ENCODE data around the gene TSSK3.

The TSSK3 gene, protein sequence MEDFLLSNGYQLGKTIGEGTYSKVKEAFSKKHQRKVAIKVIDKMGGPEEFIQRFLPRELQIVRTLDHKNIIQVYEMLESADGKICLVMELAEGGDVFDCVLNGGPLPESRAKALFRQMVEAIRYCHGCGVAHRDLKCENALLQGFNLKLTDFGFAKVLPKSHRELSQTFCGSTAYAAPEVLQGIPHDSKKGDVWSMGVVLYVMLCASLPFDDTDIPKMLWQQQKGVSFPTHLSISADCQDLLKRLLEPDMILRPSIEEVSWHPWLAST

DNA sequence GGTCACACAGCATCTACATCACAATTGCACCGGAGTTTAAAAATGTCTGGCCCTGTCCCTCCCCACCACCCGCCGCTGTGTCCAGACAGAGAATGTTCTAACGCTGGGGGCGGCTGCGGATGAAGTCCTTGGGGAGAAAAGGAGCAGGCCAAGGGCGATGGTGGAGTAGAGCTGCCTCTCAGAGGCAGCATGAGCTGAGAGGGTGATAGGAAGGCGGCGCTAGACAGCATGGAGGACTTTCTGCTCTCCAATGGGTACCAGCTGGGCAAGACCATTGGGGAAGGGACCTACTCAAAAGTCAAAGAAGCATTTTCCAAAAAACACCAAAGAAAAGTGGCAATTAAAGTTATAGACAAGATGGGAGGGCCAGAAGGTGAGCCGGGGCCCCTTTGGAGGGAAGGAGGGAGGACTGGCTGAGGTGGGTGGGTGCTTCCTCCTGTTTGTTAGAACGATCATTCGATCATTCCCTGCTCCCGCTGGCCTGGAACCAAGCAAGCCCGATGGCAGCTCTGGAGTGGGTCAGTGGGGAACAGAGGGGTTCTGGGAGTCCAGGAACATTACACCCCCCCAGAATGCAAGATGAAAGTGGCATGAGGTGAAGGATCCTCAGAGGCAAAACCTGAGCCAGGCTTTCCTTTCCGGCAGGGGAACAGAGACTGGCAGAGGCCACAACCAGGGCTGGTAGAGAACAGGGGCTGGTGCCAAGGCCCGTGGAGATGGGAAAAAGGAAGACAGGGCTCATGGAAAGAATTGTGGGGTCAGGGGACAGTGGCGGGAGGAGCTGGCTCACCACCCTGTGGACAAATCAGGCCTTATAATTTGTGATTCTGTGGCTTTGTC, at the start of gene TSSK3, which contains the start of gene FAM229A:
TSSK3 (plus strand) TSS at position 66 of the 840 bp plus-strand sequence; CDS start at position 229, 163 bp downstream.
FAM229A (minus strand) TSS at position 12 of the 840 bp plus-strand sequence. CDS start 394 bp downstream, outside the sequence.
- no peak for DNase-seq

DNA sequence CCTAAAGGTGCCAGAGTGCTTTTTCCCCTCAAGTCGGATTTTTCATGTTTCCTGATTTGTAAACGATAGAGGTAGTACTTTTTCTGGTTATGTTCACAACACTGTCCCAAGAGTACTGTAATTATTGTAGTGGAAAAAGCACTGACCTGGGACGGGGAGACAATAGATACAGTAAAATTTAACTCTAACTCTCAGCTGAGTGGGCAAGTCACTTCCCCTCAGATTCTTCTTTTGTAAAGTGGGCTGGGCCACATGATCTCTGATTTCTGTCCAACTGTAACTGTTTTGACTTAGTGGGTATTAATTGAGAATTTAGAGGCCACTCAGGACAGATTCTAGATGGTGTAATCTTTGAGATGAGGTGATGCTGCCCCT, 45.4 kb upstream of the TSSK3 start:
- no peak for DNase-seq

DNA sequence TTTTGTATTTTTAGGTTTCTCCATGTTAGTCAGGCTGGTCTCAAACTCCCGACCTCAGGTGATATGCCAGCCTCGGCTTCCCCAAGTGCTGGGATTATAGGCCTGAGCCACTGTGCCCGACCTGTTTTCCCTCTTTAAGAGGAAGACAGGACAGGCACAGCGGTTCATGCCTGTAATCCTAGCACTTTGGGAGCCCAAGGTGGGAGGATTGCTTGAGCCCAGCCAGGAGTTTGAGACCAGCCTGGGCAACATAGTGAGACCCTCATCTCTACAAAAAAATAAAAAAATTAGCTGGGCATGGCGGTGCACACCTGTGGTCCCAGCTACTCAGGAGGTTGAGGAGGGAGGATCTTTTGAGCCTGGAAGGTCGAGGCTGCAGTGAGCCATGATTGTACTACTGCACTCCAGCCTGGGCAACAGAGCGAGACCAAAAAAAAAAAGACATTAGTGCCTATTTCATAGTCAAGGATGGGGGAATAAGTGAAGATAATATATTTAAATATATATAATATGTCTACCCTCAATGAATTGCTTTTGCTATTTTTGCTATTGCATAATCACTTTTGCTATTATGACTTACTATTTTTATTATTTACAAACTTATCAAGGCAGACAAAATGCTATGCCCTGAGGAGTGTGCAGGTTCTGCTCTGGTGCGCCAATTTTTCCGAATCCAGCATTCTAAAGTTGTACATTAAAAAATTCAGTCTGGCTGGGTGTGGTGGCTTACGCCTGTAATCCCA, 44.0 kb upstream of the TSSK3 start:
- DNase-seq, result no peak

DNA sequence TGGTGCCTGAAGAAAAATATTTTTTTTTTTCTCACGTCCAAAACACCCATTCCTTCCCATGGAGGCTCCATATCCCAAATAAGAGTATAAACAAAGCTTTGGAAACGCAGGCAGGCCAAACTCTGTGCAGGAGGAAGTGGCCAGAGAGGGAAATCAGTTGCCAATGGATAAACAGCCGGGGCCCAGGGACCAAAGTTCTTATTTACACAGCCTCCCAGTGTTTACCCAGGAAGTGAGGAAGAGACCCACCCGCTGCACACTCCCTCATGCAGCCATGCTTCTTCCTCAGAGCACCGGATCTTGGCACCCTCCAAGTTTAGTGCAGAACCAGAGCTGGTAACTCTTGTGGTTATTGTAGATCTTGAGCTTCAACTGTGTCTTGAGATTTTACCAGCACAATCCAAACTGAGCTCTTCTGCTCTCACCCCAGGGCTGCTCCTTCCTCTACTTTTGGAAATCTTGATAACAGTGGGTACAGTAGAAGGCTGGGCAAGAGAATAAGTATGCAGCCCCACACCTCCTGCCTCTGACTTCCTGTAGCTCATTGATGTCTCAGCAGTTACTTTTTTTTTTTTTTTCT, 40.5 kb upstream of the TSSK3 start:
- DNase-seq, result peak in 1 of 2 experiments; percentile 52

DNA sequence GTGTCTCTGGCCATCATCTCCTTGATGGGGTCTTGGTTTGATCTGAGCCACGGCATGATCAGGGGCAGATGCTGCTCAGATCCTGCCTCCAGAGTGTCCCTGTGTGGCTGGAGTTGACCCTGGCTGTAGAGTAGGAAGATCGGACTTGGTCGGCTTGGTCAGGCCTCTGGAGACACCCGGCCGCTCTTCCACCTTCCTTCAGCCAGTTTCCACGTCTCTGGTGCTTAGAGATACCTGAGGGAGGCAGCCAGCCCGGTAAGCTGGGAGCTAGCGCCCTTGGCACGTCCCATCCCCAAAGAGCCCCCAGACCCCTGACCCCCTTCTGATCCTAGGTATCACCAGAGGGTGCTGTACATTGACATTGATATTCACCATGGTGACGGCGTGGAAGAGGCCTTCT, 35.1 kb upstream of the TSSK3 start:
- DNase-seq, result no peak

DNA sequence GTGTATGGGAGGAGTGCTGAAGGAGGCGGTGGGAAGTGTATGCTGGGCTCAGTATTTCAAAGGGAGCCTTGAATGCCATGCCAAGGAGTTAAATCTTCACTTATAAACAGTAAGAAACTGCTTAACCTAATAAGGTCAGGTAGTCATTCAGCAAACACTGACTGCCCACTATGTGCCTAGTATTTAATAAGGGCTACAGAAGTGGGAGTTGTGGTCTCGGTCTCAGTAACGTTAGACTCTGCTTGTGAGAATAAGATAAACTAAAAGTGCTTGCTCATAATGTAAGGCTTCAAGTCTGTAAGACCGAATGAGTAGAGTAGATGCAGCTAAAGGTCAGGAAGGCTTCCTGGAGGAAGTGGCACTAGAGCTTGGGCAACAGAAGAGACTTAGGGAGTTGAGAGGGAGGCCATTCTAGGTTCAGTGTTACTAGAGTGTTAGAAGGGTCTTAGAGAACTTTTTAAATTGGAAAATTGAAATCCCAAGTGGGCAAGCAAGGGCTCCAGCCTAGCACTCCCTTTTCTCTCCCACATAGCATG, 32.3 kb upstream of the TSSK3 start:
- DNase-seq, result no peak

DNA sequence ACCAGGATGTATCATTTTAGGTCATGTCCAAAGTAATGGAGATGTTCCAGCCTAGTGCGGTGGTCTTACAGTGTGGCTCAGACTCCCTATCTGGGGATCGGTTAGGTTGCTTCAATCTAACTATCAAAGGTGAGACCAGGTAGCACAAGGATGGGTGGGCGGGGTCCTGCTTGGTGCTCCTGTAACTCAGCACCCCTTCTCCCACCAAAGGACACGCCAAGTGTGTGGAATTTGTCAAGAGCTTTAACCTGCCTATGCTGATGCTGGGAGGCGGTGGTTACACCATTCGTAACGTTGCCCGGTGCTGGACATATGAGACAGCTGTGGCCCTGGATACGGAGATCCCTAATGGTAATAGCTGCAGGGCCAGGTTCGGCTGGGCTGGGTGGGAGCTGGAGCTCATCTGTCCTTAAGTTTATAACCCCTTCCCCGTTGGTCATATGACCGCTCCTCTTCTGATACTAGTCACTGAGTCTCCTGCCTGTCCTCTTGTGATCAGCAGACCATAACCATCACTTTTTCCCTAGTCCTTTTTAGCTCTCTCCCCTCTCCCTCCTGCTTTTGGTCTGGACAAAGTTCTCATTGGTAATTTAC, 31.7 kb upstream of the TSSK3 start:
- DNase-seq, result no peak

DNA sequence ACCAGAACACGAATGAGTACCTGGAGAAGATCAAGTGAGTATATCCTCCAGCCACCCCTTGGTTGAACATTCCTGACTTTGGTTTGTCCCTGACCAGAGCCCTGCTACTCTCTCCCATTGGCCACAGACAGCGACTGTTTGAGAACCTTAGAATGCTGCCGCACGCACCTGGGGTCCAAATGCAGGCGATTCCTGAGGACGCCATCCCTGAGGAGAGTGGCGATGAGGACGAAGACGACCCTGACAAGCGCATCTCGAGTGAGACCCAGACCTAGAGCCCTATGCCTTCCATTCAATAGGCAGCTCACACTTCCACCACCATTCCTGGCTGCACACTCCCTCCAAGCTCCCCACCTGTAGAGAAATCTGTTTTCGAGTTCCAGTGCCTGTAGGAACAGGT, 30.8 kb upstream of the TSSK3 start:
- DNase-seq, result no peak

DNA sequence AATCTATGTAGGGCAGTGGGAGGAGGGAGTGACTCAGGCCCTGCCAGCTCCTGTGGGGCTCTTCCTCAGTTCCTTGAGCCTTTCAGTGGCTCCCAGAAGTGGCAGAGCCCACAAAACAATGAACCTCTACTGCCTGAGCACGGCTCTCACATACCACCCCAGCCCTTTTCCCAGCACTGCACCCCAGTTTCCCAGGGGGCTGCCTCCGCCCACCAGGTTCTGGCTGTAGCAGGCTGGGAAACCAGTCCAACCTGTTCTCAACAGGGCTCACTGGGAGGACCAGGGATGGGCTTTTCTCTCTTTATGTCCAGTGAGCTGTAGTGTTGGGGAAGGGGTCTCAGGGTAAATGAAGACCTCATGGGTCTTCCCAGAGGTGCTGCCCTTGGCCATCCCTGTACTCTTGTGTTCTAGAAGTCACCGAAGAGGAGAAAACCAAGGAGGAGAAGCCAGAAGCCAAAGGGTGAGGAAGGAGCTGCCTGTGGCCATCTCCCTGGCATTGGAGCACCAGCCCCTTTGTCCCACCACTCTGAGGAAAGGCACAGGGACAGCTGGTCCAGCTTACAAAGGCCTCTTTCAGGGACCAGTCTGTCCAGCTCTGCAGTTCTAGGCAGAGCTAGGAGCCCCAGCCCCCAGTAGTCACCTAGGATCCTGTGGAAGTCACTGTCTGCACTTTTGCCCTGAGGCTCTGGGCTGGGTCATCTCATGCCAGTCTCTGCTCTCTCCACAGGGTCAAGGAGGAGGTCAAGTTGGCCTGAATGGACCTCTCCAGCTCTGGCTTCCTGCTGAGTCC, 29.9 kb upstream of the TSSK3 start:
- peak in 1 of 2 experiments; percentile 51 for DNase-seq

DNA sequence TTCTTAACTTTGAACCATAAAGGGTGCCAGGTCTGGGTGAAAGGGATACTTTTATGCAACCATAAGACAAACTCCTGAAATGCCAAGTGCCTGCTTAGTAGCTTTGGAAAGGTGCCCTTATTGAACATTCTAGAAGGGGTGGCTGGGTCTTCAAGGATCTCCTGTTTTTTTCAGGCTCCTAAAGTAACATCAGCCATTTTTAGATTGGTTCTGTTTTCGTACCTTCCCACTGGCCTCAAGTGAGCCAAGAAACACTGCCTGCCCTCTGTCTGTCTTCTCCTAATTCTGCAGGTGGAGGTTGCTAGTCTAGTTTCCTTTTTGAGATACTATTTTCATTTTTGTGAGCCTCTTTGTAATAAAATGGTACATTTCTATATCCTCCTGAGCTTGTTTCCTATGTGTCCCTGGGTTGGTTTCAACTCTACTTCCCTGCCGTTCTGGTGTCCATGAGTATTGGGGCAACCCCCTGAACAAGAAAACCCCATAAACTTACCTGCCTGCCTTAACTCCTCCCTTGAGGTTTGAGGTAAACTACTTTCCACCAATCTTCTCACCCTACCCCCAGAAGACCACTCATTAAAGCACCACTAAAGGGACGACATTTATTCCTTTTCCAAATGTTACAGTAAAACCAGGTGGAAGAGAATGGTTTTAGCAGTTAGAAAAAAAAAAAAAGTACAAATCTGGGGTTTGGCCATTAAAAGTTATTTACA, 28.9 kb upstream of the TSSK3 start:
- DNase-seq, result no peak

DNA sequence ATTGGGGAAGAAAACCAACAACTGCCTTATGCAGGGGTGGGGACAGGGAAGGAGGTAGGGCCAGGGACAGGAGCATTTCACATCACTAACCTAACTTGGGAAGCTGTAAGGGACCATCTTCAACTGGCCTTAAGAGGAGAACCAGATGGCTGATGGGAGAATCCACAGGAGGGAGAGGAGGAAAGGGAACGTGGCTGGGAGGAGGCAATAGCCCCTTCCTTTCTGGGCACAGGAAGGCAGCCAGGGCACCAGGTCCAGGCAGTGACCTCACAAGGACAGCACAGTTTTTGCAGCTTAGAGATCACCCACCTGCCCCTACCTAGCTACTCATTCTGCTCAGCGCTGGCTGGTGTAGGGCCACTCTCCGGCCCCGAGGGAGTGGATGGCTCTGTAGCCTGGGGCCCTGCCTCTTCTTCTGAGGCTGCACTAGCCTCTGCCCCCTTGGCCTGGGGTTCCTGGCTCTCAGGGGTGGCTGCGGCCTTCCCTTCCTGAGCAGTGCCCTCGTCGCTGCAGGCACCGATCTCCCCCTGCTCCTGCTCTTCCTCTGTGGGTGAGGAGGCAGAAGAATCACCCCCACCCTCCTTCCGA, 28.0 kb upstream of the TSSK3 start:
- peak in 1 of 2 experiments; percentile 39 for DNase-seq

DNA sequence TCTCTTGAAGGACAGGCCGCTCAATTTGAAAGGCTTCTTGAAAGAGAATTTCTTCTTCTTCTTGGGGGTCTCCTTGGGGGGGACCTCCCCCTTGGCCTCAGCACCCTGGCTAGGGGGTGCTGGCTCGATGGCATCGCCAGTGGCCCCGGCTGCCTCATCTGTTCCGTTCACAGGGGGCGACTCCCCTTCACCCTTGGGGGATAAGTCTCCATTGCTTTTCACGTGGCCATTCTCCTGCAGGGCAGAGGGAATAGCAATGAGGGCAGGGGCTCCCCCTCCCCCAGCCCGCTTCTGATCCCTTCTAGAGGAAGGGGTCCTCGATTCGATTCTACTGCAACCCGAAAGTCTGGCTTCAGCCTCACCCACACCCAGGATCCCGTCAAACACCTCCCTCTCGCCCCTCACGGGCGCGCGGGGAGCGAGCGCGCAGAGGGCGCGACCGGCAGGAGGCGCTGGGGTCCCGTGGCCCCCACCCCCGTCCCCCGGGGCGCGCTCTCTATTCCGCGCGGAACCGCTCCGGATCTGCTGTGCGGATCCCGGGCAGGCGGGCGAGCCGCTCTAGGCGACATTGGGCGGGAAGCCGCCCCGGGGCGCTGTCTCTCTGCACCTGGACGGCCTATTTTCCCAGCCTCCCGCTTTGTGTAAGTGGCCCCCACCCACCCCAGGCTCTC, 27.3 kb upstream of the TSSK3 start:
- DNase-seq, result peak in 1 of 2 experiments; percentile 76

DNA sequence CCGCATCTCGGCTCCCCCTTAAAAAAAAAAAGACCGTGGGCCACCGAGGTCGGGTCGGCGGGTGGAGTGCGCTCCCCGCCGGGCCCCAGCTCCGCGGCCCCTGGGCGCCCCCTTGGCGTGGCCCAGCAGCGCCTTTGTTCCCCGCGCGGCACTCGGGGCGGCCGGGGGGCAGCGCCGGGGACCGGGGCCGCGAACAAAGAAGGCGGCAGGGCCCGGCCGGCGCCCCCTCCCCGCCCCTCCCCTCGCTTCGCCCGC, 26.9 kb upstream of the TSSK3 start:
- DNase-seq, result no peak

DNA sequence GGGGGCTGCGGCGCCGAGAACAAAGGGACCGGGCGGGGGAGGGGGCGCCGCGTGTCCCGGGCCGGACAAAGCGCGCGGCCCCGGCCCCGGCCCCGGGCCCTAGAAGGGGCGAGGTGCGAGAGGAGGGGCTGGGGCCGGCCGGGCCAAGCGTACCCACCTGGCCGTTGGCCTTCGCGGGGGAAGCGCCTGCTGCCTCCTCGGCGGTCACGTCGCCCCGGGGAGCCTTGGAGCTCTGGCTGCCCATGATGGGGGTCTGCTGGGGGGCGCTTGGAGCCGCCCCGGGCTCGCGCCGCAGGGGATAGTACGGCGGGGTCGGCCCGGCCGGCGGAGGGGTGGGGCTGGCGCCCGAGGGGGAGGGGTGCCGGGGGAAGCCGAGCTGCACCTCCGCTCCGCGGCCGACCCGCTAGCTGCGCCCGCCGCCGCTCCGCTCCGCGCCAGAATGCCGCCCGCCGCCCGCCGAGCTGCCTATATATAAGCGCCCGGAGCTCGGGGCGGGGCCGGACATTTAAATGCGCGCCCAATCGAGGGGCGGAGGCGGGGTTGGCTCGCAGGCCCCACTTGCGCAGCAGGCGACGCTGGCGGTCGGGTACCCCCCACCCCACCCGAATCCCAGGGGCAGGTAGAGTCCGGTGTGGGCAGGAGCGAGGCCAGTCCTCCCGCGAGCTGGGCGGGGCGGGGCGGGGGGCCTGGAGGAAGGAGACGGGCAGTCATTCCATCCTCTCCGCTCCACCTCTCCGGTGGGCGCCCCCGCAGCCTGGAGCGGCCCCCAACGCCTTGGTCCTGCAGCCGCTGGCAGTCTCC, 26.3 kb upstream of the TSSK3 start, which contains the start of gene MARCKSL1:
MARCKSL1 (minus strand) TSS at position 444 of the 801 bp plus-strand sequence; CDS start at position 244, 200 bp downstream.
- peak; percentile 39 to 85 for DNase-seq

DNA sequence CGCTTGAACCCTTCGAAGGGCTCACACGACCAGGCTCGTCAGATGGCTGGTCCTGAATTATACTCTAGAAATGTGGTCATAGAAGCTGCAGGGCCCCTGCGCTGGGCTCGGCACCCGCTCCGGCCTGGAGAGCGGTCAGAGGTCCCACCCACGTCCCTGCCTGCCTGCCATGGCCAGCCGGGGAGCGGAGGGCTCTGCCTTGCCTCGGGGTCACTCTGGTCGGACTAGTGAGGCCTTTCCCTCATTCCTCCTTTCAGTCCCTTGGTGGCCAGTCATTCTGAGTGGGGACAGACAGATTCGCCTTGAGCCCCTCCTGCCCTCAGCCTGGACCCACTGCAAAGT, 25.8 kb upstream of the TSSK3 start:
- no peak for DNase-seq

DNA sequence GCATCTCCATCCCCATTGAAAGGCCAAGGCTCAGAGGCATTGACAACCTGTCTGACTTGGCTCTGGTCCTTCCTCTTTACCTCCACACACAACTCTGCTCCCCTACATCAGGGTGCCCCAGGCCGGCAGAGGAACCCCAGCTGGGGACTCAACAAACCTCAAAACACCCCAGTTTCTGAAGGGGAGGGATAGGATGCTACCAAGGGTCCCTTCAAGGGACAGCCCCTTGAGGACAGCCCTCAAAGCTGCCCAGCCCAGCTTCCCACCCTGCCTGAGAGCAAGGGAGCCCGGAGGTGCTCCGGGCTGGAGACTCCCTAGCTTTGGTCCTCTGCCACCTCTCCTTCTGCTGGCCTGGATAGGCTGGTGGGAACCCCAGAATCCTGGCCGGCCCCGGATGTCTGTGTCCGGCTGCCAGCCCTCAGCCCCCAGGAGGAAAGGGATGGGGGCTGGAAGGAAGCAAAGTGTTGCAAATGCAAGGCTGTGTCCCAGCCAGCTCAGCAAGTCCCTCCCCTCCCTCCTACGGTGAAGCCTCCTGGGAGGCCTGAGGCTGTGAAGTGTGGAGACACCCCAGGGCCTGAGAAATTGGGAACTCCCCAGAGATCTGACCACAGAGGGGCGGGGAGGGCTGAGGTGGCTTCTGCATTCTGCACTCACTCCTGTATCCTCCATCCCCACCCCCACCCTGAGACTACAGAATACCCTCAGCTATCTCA, 25.2 kb upstream of the TSSK3 start:
- DNase-seq, result peak in 1 of 2 experiments; percentile 63

DNA sequence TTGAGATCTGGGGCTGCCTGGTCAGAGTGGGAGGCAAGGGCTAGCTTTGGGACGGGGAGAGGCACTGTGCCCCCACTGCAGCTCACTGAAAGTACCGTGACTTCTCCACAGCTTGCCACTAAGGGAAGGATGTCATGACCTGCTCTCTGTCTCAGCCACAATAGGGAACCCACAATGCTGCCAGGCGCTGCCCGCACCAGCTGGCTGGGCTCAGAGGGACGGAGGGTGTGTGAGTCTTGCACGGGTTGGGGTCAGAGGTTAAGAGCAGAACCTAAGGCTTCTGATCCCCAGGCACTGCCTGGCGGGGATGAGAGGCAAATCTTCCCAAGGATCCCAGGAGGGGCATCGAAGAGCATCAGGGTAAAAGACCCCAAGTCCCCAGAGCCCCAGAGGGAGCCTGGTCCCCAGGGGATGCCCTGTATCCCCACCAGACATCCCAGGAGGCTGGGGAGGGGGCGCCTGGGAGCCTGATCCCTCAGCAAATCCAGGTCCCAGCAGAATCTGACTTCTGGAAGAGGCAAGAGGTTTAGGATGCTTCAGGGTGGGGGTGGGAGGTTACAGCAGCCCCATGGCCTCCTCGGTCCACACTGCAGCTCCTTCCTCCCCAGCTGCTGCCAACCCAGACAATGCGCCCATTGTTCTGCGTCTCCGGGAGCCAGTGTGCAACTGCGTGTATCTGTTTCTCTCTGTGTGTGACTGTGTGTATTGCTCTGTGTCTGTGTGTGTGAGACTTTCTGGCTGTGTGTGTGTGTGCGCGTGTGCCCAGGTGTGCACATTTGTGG, 24.3 kb upstream of the TSSK3 start:
- peak; percentile 93 to 94 for DNase-seq

Measured in NCI-H526 (cell line).